ENCODE measurements around the gene TEX12.
"Not testable (repeated sequence)": the region's sequence is repeated elsewhere in the genome, so short reads cannot be mapped to it uniquely, and the experiment has no call there.

The TEX12 gene

DNA sequence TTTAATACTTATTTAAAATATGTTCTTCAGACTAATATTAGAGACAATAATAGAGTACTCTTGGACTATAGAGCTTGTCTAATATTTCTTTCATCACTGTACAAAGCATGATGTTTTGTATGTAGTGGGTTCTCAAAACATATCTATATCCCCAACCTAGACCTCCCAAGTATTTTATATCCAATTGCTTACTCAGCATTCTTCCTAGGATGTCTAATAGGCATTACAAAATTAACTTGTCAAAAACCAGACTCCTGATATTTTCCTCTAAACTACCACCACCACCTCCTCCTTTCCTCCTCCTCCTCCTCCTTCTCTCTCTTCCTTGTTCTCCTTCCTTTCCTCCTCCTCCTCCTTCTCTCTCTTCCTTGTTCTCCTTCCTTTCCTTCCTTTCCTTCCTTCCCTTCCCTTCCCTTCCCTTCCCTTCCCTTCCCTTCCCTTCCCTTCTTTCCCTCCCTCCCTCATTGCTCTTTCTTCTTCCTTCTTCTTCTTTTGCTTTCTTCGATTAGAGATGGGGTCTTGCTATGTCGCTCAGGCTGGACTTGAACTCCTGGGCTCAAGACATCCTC, 29.4 kb downstream of the TEX12 start:
- ATAC-seq = no peak
- TF ChIP-seq, protein P1, sequence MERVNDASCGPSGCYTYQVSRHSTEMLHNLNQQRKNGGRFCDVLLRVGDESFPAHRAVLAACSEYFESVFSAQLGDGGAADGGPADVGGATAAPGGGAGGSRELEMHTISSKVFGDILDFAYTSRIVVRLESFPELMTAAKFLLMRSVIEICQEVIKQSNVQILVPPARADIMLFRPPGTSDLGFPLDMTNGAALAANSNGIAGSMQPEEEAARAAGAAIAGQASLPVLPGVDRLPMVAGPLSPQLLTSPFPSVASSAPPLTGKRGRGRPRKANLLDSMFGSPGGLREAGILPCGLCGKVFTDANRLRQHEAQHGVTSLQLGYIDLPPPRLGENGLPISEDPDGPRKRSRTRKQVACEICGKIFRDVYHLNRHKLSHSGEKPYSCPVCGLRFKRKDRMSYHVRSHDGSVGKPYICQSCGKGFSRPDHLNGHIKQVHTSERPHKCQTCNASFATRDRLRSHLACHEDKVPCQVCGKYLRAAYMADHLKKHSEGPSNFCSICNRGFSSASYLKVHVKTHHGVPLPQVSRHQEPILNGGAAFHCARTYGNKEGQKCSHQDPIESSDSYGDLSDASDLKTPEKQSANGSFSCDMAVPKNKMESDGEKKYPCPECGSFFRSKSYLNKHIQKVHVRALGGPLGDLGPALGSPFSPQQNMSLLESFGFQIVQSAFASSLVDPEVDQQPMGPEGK (CRISPR knock-in tag; IDR thresholded peaks at IDR 0.05; ENCODE audit: borderline replicate concordance) = no peak
- no peak for TF ChIP-seq ISL1 (CRISPR knock-in tag; IDR thresholded peaks at IDR 0.05)
- no peak for TF ChIP-seq ZFP30 (CRISPR knock-in tag; IDR thresholded peaks at IDR 0.05)
- TF ChIP-seq ZNF70 (CRISPR knock-in tag; IDR thresholded peaks at IDR 0.05) = no peak
- no peak for TF ChIP-seq ESRRG (CRISPR knock-in tag; IDR thresholded peaks at IDR 0.05)
- no peak for TF ChIP-seq RARB (CRISPR knock-in tag; IDR thresholded peaks at IDR 0.05)
- no peak for TF ChIP-seq PPARA (CRISPR knock-in tag; IDR thresholded peaks at IDR 0.05; ENCODE audit: borderline replicate concordance)
- TF ChIP-seq CSDC2 (CRISPR knock-in tag; IDR thresholded peaks at IDR 0.05) = no peak
- TF ChIP-seq ZFP3 (CRISPR knock-in tag; IDR thresholded peaks at IDR 0.05) = no peak
- TF ChIP-seq, protein P2, sequence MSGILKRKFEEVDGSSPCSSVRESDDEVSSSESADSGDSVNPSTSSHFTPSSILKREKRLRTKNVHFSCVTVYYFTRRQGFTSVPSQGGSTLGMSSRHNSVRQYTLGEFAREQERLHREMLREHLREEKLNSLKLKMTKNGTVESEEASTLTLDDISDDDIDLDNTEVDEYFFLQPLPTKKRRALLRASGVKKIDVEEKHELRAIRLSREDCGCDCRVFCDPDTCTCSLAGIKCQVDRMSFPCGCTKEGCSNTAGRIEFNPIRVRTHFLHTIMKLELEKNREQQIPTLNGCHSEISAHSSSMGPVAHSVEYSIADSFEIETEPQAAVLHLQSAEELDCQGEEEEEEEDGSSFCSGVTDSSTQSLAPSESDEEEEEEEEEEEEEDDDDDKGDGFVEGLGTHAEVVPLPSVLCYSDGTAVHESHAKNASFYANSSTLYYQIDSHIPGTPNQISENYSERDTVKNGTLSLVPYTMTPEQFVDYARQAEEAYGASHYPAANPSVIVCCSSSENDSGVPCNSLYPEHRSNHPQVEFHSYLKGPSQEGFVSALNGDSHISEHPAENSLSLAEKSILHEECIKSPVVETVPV (CRISPR knock-in tag; IDR thresholded peaks at IDR 0.05) = no peak
- no peak for TF ChIP-seq TOX (CRISPR knock-in tag; IDR thresholded peaks at IDR 0.05; ENCODE audit: borderline replicate concordance)
- TF ChIP-seq BACH2 (CRISPR knock-in tag; IDR thresholded peaks at IDR 0.05; ENCODE audit: borderline replicate concordance) = no peak
- TF ChIP-seq ZC3H10 (CRISPR knock-in tag; IDR thresholded peaks at IDR 0.05) = no peak
- no peak for TF ChIP-seq OSR1 (CRISPR knock-in tag; IDR thresholded peaks at IDR 0.05)
- TF ChIP-seq GLIS3 (CRISPR knock-in tag; IDR thresholded peaks at IDR 0.05) = no peak
- TF ChIP-seq ZNF8 (CRISPR knock-in tag; IDR thresholded peaks at IDR 0.05) = no peak

DNA sequence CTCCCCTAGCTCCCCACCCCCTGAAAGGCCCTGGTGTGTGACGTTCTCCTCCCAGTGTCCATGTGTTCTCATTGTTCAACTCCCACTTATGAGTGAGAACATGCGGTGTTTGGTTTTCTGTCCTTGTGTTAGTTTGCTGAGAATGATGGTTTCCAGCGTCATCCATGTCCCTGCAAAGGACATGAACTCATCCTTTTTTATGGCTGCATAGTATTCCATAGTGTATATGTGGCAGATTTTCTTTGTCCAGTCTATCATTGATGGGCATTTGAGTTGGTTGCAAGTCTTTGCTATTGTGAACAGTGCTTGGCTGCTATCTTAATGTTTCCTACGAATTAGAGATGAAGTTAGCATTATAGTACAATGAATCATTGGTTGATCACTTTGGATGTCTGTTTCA, 31.9 kb downstream of the TEX12 start:
- ATAC-seq = not testable (repeated sequence)

DNA sequence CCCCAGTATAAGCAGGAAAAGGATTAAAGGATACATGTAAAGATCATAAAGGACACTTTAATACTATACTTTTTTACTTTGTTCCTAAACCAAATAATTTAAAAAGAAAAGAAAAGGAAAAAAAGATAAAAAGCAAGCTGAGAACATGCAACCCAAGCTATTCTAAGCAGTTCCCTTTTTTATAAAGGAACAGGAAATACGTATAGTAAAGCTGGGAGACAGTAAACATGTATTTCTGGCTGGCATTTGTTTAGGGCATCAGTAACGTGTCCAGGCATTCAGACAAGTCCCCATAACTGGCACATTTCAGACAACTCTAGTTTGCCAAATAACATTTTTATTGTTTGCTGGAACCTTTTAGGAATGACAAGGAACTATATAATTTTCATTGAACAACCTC, 33.1 kb downstream of the TEX12 start:
- TF ChIP-seq ZNF8 (CRISPR knock-in tag; IDR thresholded peaks at IDR 0.05) (no peak), OSR1 (CRISPR knock-in tag; IDR thresholded peaks at IDR 0.05) (no peak), GLIS3 (CRISPR knock-in tag; IDR thresholded peaks at IDR 0.05) (no peak), PPARA (CRISPR knock-in tag; IDR thresholded peaks at IDR 0.05; ENCODE audit: borderline replicate concordance) (no peak), BACH2 (CRISPR knock-in tag; IDR thresholded peaks at IDR 0.05; ENCODE audit: borderline replicate concordance) (no peak), TOX (CRISPR knock-in tag; IDR thresholded peaks at IDR 0.05; ENCODE audit: borderline replicate concordance) (no peak), ZNF70 (CRISPR knock-in tag; IDR thresholded peaks at IDR 0.05) (no peak)
- TF ChIP-seq, protein P3, sequence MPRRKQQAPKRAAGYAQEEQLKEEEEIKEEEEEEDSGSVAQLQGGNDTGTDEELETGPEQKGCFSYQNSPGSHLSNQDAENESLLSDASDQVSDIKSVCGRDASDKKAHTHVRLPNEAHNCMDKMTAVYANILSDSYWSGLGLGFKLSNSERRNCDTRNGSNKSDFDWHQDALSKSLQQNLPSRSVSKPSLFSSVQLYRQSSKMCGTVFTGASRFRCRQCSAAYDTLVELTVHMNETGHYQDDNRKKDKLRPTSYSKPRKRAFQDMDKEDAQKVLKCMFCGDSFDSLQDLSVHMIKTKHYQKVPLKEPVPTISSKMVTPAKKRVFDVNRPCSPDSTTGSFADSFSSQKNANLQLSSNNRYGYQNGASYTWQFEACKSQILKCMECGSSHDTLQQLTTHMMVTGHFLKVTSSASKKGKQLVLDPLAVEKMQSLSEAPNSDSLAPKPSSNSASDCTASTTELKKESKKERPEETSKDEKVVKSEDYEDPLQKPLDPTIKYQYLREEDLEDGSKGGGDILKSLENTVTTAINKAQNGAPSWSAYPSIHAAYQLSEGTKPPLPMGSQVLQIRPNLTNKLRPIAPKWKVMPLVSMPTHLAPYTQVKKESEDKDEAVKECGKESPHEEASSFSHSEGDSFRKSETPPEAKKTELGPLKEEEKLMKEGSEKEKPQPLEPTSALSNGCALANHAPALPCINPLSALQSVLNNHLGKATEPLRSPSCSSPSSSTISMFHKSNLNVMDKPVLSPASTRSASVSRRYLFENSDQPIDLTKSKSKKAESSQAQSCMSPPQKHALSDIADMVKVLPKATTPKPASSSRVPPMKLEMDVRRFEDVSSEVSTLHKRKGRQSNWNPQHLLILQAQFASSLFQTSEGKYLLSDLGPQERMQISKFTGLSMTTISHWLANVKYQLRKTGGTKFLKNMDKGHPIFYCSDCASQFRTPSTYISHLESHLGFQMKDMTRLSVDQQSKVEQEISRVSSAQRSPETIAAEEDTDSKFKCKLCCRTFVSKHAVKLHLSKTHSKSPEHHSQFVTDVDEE (CRISPR knock-in tag; IDR thresholded peaks at IDR 0.05) = no peak
- TF ChIP-seq, protein P4, sequence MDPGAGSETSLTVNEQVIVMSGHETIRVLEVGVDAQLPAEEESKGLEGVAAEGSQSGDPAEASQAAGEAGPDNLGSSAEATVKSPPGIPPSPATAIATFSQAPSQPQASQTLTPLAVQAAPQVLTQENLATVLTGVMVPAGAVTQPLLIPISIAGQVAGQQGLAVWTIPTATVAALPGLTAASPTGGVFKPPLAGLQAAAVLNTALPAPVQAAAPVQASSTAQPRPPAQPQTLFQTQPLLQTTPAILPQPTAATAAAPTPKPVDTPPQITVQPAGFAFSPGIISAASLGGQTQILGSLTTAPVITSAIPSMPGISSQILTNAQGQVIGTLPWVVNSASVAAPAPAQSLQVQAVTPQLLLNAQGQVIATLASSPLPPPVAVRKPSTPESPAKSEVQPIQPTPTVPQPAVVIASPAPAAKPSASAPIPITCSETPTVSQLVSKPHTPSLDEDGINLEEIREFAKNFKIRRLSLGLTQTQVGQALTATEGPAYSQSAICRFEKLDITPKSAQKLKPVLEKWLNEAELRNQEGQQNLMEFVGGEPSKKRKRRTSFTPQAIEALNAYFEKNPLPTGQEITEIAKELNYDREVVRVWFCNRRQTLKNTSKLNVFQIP (CRISPR knock-in tag; IDR thresholded peaks at IDR 0.05; ENCODE audit: borderline replicate concordance, low read depth) = no peak
- TF ChIP-seq, protein P2 (CRISPR knock-in tag; IDR thresholded peaks at IDR 0.05) = no peak

DNA sequence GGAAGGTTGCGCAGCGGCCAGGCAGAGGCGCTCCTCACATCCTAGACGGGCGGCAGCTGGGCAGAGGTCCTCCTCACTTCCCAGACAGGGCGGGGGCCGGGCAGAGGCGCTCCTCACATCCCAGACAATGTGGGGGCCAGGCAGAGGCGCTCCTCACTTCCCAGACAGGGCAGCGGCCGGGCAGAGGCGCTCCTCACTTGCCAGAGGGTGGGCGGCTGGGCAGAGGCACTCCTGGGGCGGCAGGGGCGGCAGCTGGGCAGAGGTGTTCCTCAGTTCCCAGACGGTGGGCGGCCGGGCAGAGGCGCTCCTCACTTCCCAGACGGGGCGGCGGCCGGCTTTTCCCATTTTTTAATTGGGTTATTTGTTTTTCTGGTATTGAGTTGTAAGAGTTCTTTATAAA, 38.9 kb downstream of the TEX12 start:
- ATAC-seq = no peak
- no peak for TF ChIP-seq RARB (CRISPR knock-in tag; IDR thresholded peaks at IDR 0.05)
- TF ChIP-seq, protein P4 (CRISPR knock-in tag; IDR thresholded peaks at IDR 0.05; ENCODE audit: borderline replicate concordance, low read depth) = no peak
- TF ChIP-seq GLIS3 (CRISPR knock-in tag; IDR thresholded peaks at IDR 0.05) = no peak
- TF ChIP-seq CSDC2 (CRISPR knock-in tag; IDR thresholded peaks at IDR 0.05) = no peak
- TF ChIP-seq, protein P5, sequence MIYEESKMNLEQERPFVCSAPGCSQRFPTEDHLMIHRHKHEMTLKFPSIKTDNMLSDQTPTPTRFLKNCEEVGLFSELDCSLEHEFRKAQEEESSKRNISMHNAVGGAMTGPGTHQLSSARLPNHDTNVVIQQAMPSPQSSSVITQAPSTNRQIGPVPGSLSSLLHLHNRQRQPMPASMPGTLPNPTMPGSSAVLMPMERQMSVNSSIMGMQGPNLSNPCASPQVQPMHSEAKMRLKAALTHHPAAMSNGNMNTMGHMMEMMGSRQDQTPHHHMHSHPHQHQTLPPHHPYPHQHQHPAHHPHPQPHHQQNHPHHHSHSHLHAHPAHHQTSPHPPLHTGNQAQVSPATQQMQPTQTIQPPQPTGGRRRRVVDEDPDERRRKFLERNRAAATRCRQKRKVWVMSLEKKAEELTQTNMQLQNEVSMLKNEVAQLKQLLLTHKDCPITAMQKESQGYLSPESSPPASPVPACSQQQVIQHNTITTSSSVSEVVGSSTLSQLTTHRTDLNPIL (CRISPR knock-in tag; IDR thresholded peaks at IDR 0.05; ENCODE audit: low read depth) = no peak
- TF ChIP-seq OSR1 (CRISPR knock-in tag; IDR thresholded peaks at IDR 0.05) = no peak
- no peak for TF ChIP-seq ZNF70 (CRISPR knock-in tag; IDR thresholded peaks at IDR 0.05)
- no peak for TF ChIP-seq ZNF565 (CRISPR knock-in tag; conservative IDR thresholded peaks at IDR 0.05; ENCODE audit: low read depth)
- no peak for TF ChIP-seq ISL1 (CRISPR knock-in tag; IDR thresholded peaks at IDR 0.05)
- TF ChIP-seq ESRRG (CRISPR knock-in tag; IDR thresholded peaks at IDR 0.05) = no peak
- no peak for TF ChIP-seq TCF4 (CRISPR knock-in tag; IDR thresholded peaks at IDR 0.05; ENCODE audit: borderline replicate concordance)
- no peak for TF ChIP-seq ZNF8 (CRISPR knock-in tag; IDR thresholded peaks at IDR 0.05)
- no peak for TF ChIP-seq PPARA (CRISPR knock-in tag; IDR thresholded peaks at IDR 0.05; ENCODE audit: borderline replicate concordance)
- TF ChIP-seq ZFP30 (CRISPR knock-in tag; IDR thresholded peaks at IDR 0.05) = no peak
- no peak for TF ChIP-seq ARNTL (CRISPR knock-in tag; IDR thresholded peaks at IDR 0.05; ENCODE audit: borderline replicate concordance, low read depth)

More for the DNA sequence above, 33.1 kb downstream of the TEX12 start:
- no peak for ATAC-seq
